Prostate gland (tissue), 2 donors: Measurements from ENCODE around the gene GLDC.

Experiments used
- POLR2A ChIP-seq: fragments of 450-650 bp; IDR thresholded peaks from one replicate; pipeline ENCODE4 v1.6.1; 2016; ENCODE audit warnings: antibody characterized with exemption, mild to moderate bottlenecking
- POLR2AphosphoS5 ChIP-seq: sonication (generic); formaldehyde crosslinking; IDR thresholded peaks from one replicate; pipeline ENCODE4 v1.6.1; 2017; ENCODE audit warnings: antibody characterized with exemption
- TF ChIP-seq, protein P1 (sequence below), 4 experiments: fragments of 200-600 bp in 2 of 4; fragments of 450-650 bp in 2 of 4; sonication (generic) in 2 of 4; IDR thresholded peaks; 1 replicate in 3 of 4; 2 replicates in 1 of 4; pipeline ENCODE4 v1.5.1; 2016 to 2019; ENCODE audit warnings: antibody characterized with exemption in 4 of 4, mild to moderate bottlenecking in 2 of 4, moderate library complexity in 2 of 4

DNA sequence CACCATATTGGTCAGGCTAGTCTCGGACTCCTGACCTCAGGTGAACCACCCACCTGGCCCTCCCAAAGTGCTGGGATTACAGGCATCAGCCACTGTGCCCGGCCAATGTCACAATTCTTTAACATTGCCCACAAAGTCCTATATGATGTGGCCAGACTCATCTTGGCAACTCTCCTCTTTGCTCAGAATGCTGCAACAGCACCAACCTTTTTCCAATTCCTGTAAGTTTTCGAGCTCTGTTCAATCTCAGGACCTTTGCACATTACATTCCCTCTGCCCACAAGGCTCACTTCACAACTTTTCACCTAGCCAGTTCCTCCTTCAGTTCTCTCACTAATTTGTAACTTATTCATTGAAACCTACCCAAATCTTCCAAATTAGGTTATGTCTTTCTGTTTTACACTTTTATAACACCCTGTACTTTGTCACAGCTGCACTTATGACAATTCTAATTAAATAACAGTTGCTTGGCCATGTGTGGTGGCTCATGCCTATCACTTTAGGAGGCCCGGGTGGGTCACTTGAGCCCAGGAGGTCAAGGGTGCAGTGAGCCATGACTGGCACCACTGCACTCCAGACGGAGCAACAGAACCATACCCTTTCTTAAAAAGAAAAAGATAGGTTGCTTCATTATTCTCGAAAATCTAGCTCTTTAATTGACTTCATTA lies 30.9 kb upstream of the GLDC start:
- TF ChIP-seq, protein P1, sequence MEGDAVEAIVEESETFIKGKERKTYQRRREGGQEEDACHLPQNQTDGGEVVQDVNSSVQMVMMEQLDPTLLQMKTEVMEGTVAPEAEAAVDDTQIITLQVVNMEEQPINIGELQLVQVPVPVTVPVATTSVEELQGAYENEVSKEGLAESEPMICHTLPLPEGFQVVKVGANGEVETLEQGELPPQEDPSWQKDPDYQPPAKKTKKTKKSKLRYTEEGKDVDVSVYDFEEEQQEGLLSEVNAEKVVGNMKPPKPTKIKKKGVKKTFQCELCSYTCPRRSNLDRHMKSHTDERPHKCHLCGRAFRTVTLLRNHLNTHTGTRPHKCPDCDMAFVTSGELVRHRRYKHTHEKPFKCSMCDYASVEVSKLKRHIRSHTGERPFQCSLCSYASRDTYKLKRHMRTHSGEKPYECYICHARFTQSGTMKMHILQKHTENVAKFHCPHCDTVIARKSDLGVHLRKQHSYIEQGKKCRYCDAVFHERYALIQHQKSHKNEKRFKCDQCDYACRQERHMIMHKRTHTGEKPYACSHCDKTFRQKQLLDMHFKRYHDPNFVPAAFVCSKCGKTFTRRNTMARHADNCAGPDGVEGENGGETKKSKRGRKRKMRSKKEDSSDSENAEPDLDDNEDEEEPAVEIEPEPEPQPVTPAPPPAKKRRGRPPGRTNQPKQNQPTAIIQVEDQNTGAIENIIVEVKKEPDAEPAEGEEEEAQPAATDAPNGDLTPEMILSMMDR (IDR thresholded peaks at IDR 0.05) = no peak
- no peak for TF ChIP-seq POLR2A
- no peak for TF ChIP-seq POLR2AphosphoS5
